HG02759 (cell line): Measurements from ENCODE around the gene MEGF11.

Experiments
- ATAC-seq: cut with Tn5 transposase; IDR thresholded peaks from one replicate; pipeline ENCODE4 v1.9.1; 2021; ENCODE audit warnings: mild to moderate bottlenecking, moderate library complexity; ENCODE audit not compliant: unreplicated experiment

Gene MEGF11

DNA sequence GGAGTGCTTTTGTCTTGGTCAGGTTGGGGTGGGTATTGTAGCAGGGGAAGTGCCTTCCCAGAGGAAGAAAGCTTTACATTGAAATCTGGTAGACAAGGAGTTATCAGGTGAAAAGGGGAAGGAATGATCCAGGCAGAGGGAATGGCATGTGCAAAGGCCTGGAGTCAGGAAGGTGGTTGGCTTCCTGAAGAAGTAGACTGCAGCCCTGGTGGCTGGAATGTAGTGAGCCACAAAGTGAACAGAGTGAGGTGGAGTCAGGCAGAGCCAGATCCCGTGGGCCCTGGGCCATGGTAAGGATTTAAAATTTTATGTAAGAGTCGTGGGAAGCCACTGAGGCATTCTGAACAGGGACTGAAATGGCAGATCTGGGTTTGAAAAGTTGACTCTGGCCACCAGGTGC, 326.0 kb downstream of the MEGF11 start:
- ATAC-seq = no peak

DNA sequence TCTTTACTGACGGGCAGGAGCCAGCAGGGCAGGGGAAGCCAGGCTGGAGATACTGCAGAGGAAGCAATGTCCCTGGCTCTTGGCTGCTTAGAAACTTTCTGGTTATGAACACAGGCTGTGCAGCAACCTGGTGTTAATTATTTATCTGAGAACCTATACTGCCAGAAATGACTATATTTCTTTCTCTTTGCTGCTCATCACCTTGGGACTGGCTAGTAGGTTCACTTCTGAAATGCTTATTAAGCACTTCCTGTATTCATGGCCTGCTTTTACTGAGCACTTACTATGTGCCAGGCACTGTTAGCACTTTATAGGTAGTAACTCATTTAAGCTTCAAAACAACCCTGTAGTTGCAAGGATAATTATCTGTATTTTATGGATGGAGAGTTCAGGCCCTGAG, 326.7 kb downstream of the MEGF11 start:
- ATAC-seq = peak; percentile 66

DNA sequence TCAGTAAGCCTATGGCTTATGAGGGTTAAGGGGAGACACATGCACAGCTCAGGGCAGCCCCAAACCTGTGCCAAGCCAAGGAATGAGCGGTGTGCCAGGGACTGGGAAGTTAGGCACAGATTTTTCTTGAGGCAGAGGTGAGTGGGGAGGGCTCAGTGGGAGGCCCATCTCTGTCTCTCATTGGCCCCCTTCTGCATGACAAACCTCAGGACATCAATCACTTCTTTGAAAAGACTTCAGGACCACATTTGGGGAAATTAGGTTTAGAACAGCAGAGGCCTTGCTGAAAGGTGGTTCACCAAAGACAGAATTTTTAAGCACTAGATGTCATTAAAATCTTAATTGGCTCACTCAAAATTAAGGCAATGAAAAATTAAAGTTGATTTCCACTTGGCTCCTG, 327.1 kb downstream of the MEGF11 start:
- no peak for ATAC-seq

DNA sequence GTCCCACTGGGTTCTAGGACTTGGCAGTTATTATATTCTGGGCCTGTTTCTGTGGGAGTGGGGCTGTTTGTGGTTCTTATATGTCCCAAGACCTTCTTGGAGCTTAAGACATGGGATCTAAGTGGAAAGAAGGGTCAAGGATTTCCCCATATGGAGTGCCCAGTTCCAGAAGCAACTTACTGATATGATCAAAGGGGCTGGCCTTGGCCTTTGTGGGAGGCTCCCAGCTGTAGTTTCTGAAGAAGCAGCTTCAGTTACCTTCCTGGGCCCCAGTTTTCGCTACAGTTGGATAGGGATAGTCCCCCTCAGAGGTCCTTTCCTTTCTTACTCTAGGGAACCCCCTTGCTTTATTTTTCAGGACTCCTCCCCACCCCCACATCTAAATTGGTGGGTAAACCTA, 328.2 kb downstream of the MEGF11 start:
- ATAC-seq = no peak

DNA sequence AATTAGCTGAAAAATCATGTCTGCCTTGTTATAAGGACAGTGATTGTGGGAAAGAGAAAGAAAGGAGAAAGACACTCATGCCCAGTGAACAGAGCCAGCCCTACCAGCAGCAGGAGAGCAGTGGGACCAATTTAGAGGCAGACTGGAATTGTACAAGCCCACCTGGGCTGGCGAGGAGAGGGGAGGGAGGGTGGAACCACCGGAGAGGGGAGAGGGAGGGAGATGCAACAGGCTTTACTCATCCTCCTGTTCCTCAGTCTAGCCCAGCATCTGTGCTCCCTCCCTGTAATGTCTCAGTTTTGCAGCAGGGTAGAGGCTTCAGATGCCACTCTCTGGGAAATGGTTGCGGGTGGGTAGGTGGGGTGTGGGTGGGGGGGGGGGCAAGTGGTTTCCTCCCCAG, 329.5 kb downstream of the MEGF11 start:
- ATAC-seq = no peak

DNA sequence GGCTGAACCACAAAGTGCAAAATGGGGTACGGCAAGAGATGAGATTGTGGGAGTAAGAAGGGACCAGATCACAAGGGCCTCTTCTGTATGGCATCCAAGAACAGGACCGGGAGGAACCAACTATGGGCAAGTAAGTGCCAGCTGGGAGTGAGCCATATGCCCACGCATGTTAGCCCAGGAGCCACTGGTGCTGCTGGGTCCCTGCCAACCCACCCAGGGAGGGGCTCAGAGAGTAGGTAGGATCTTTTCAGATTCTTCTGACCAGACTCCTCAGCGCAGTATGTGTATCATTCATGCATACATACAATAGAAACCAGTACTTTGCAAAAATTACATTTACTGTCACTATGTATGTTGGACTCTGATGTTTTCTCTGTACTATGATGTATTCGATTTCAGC, 330.3 kb downstream of the MEGF11 start:
- ATAC-seq = no peak

DNA sequence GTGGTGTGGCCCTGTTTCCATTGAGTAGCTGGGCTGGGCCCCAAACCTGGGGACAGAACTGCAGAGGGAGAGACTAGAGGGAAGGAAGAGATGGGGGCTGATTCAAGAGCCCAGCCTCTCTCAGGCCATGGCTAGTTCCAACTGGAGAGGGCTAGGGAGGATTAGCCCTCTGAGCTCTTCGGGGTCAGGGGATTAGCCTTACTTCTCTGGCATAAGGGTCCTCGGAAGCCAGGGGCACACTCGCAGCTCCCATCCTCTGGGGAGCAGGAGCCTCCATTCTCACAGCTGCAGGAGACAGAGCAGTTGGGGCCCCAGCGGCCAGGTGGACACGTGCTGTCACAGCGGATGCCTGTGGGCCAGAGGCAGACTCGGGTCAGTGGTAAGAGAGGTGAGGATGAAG, 330.9 kb downstream of the MEGF11 start:
- no peak for ATAC-seq

DNA sequence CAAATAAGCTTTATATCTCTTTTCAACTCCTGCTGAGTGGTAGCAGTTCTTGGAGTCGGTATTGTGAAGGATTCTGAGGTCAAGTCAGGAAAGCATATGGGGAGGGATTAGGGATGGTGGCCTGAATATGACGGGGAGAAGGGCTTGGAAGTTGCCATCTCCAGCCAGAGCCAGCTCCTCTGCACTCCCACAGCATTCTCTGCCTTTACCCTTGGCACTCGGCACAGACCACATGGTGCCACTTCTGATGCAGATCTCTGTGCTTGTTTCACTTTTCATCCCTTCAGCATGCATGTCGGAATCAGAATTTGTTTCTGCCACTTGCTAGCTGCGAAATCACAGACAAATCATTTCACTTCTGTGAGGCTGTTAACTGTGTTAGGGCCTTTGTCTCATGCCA, 331.8 kb downstream of the MEGF11 start:
- ATAC-seq = no peak

DNA sequence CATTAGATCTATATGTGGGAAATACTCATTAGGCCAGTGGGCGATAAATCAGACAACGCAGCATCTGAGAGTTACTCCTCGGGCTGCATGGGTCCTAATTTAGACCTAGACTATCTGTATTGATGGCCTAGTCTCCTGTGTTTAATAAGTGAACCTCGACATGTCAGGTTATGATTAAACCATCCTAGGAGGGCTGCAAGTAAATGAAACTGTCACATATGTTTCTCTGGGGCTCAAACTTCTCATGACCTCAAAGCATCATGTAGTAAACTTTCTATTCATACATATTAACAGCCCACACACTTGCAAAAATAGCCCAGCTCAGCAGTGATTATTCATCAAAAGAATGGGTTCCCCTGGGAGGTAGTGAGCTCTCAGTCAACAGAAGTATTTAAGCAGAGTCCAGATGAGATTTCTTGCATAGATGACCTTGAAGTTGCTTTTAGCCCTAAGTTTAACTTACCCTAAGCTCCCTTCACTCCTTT, 332.7 kb downstream of the MEGF11 start:
- ATAC-seq = peak; percentile 45

DNA sequence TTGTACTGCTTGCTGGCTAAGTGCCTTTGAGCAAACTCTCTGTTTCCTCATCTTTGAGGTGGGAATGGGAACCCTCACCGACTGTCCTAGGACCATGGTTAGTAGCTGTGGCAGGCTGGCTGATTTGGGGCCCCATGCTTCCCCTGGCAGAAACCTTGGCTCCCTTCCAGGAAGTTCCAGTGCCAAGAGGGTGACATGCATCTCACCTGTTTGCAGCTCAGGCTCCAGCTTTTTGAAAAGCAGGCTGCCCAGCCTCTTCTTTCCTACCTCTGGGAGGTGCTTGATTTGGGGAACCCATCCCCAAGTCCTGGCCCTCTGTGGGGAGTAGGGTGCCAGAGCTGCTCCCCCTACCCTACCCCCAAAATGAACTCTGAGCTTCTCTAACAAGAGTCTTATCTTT, 333.4 kb downstream of the MEGF11 start:
- no peak for ATAC-seq

DNA sequence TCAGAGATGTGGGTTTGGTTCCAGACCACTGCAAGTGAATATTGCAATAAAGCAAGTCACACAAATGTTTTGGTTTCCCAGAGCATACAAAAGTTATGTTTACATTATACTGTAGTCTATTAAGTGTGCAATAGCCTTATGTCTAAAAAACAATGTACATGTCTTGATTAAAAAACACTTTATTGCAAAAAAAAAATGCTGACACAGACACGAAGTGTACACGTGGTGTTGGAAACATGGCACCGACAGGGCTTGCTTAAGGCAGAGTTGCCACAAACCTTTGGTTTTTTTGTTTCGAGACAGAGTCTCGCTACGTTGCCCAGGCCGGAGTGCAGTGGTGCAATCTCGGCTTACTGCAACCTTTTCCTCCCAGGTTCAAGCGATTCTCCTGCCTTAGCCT, 334.2 kb downstream of the MEGF11 start:
- ATAC-seq = no peak

DNA sequence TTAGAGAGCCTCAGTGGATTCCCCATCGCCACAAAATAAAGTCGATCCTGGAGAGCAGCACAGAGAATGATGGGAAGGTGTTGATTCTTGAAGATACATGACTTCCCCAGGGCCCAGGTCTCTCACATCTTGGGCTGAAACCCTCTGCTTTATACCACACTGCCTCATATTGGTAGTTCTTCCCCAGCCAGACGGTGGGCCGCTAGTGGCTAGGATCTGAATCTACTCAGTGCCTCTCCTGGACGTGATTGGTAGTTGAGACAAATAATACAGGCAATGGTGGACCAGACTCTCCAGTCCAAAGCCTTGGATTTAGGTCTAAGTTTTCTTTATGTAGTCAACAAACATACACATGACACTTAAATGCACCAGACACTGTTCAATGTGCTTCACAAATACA, 334.6 kb downstream of the MEGF11 start:
- ATAC-seq = no peak

DNA sequence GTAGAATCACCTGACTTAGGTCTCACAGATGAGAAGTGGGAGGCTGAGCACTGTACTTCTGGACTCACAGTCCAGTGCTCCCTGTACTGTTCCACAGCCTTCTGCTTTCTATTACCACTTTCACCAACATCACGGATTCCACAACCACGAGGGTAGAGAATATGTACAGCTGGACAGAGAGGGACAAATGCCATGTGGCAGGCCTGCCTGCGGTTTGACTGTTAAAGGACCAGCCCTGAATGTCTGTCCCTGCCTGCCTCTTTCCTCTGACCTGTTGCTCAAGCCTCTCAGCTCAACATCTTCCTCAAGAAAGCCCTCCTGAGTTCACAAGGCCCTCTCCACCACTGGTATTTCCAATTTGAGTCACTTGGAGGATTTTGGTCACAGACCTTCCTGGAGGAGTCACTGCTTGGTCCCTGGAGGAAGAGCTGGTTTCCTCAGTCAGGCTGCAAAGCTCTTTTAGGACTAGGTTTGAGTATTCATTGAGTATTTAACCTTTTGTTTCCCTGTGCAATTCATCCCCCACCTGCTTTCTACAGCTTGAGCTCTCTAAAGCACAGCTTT, 335.1 kb downstream of the MEGF11 start:
- no peak for ATAC-seq

DNA sequence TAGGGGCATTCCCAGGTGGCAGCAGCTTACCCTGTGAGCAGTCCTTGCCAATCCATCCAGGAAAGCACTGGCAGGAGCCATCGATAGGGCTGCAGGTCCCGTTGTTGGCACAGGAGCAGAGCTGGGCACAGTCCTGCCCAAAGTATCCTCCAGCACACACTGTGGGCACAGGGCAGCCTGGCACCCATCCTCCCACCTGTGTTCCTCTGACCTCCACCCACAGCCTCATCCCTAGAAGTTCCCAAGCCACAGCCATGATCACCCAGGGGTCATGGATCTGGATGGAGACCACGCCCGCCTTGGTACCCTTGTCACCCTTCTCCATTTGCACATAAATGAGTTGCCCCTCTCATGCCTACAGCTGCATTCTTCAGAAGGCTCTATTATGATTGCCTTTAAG, 335.6 kb downstream of the MEGF11 start:
- no peak for ATAC-seq

DNA sequence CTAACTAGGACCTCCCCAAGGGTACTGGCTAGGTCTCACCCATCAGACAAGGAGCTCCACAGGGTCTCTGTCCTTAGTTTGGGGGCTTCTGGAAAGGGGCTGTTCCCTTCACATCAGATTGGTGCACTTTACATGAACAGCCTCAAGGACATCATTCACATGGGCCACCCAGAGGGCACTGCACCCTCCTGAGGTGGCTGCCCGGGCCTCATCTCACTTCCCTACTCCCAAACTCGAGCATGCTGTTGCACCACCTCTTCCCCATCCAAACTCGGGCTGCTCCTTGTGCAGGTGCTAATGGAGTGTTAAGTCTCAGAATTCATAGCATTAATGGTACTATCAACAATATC, 336.2 kb downstream of the MEGF11 start:
- ATAC-seq = no peak

DNA sequence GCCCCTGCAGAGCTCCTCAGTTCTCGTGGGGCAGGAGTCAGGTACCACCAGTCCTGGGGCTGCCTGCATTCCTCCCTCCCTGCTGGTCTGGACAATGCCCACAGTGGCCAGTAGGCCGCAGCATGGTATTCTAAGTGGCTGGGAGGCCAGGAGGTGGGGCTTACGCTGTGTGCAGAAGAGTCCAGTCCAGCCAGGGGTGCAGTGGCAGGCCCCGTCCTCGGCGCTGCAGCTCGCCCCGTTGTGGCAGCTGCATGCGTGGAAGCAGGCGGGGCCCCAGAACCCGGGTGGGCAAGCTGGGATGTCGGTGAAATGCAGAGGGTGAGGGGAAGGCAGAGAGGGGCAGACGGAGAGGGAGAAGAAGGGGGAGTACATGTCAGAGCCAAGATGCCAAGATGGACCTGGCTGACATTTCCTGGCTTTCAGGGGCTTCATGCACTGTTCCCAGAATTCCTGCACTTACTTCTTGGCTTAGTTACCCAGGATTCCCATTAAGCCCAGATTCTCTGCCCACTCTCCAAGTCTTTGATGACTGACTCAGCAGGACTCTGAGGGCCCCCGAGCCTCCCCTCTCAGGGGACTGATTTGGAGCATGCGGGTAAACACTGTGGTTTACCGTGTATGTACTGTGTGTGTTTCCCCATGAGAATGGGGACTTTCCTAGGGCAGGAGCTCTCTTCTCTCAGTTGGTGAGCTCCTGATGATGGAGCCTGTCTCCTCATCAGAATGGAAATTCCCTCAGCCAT, 336.7 kb downstream of the MEGF11 start:
- ATAC-seq = peak; percentile 61

DNA sequence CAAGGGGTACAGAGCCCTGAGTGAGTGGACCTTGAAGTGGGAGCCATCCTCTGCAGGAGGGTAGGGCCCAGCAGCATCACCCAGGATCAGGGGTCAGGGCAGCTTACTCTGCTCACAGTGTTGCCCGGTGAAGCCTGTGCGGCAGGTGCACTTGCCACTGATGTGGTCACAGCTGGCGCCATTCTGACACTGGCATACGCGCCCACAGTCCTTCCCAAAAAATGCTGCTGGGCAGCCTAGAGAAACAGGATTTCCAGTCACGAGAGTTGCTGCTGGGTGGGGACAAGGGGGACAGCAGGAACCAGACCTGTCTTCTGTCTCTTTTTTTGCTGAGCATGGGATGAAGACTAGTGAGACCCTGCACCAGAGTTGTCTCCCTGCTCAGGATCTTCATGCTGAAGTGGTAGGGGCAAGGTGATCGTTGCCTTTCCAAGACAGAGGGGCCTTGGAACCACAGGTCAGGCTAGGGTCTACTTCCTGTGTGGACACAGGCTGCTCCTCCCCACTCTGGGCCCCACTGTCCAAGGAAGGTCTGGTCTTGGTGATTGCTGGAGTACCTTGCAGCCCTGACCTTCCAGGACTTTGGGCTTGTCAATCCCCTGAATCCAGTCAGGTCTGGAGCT, 337.4 kb downstream of the MEGF11 start:
- ATAC-seq = no peak

DNA sequence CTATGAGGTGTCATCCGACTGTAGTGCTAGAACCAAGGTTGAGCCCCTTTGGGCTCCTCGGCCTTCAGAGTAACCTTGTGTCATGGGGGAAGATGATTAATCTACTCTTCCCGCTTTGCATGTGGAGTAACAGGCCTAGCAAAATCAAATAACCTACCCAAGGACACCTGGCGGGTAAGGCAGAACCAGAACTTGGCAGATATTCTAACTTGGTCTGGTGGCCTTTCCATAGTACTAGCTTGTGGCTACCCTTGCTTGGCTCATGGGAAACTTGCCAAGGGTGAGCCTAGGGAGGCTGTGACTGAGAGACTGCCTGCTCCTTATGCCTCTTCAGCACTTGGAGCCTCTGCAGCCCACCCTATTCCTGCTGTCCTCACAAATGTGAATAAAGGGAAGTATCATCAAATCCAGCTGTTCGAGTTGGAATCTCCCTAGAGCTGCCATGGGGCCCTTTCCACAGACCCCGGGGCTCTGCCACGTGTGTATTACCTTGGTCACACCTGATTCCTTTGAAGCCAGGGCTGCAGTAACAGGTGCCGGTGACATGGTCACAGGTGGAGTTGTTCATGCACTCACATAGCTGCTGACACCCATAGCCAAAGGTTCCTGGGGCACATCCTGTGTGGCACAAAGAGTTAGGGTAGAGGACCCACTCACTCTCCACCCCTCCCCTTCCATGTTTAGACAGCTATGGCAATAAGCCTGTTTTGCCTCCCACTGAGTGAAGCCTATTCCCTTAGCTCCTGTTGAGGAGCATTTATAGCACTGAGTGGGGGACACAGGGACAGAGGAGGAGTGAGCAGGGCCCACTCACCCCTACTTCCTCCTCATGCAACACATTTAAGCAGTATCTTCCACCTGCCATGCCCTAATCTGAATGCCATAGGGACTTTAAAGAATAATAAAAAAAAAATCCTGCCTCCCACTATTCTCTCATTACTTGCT, 338.3 kb downstream of the MEGF11 start:
- no peak for ATAC-seq

DNA sequence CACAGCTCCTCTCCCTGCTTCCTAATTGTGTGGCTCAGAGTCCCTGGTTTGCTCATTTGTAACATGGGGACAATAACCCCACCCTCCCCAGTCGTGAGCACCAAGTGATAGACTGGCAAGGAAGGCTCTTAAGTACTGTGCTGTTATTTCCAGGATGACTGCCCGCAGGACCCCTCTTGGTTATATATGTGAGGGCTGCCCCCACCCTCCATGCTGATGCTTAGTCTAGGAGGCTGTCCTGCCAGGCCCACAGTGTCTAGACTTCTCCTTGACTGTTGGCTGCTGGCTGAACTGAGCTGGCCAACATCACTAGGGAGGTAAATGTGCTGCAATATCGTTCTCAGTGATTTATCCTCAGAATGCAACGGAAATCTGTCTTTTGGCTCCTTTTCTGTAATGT, 339.2 kb downstream of the MEGF11 start:
- no peak for ATAC-seq

DNA sequence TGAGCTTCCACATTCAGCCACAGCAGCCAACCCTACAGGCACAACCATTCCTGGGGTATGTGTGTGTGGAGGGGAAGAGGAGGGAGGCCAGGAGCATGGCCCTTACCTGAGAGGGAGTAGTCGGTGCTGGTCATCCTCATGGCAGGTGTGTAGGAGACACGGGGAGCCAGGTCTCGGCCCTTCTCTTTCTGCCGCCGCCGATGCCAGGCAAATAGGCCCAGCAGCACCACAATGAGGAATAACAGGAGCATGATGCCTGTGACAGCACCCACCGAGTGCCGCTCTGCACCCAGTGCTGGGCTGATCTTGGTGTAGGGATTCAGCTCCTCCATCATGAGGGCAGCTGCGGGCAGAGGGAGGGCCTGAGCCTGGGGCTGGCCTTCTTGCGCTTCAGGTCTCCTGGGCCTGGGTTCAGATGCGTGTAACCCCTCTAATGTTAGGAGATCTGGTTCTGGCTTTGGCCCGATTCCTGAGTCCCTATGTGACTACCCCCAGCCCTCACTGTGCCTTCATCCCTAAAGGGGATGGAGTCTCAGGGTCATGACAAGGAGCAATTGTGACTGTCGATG, 339.8 kb downstream of the MEGF11 start:
- no peak for ATAC-seq

DNA sequence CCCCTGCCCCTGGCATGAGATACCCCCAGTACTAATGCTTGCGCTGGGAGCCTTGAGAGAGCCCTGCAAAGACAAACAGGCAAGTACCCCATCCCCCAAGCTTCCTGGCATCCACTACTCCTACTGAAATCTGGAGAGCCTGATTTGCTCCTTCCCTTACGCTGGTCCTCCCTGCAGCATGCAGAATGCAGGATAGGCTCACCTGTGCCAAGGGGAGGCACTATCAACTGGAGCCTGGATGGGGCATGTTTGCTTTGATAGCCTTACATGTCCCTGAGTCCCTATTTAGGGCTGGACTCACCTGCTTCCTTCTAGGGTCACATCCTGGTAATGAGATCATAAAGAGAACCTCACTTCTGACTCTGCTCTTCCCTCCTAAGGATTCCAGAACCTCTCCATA, 341.3 kb downstream of the MEGF11 start:
- no peak for ATAC-seq
